GM12801 (cell line): ENCODE data around the gene SCAMP1.

ENCODE experiments used
- TF ChIP-seq, protein P1 (sequence below): IDR thresholded peaks from one replicate; pipeline ENCODE4 v1.5.1; 2011; ENCODE audit warnings: control low read depth; ENCODE audit not compliant: insufficient read length; ENCODE audit errors: extremely low read depth

The SCAMP1 gene

DNA sequence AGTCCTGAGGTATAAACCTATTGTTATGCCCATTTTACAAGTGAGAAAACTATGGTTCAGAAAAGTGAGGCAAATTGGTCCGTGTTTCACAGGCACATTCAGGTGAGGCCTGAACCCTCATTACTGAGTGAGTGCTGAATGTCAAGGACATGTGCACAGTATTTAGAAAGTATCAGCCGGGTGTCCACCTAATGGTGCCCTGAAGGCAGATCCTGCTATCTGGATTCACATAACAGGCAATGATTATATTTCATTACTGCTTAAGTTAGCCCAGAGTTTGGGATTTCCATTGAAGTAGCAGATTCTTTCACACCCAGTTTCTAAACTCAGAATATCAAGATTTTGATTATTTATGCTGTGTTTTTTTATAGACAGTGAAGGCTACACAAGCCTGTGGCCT lies 145.4 kb downstream of the SCAMP1 start:
- TF ChIP-seq, protein P1, sequence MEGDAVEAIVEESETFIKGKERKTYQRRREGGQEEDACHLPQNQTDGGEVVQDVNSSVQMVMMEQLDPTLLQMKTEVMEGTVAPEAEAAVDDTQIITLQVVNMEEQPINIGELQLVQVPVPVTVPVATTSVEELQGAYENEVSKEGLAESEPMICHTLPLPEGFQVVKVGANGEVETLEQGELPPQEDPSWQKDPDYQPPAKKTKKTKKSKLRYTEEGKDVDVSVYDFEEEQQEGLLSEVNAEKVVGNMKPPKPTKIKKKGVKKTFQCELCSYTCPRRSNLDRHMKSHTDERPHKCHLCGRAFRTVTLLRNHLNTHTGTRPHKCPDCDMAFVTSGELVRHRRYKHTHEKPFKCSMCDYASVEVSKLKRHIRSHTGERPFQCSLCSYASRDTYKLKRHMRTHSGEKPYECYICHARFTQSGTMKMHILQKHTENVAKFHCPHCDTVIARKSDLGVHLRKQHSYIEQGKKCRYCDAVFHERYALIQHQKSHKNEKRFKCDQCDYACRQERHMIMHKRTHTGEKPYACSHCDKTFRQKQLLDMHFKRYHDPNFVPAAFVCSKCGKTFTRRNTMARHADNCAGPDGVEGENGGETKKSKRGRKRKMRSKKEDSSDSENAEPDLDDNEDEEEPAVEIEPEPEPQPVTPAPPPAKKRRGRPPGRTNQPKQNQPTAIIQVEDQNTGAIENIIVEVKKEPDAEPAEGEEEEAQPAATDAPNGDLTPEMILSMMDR: no peak

DNA sequence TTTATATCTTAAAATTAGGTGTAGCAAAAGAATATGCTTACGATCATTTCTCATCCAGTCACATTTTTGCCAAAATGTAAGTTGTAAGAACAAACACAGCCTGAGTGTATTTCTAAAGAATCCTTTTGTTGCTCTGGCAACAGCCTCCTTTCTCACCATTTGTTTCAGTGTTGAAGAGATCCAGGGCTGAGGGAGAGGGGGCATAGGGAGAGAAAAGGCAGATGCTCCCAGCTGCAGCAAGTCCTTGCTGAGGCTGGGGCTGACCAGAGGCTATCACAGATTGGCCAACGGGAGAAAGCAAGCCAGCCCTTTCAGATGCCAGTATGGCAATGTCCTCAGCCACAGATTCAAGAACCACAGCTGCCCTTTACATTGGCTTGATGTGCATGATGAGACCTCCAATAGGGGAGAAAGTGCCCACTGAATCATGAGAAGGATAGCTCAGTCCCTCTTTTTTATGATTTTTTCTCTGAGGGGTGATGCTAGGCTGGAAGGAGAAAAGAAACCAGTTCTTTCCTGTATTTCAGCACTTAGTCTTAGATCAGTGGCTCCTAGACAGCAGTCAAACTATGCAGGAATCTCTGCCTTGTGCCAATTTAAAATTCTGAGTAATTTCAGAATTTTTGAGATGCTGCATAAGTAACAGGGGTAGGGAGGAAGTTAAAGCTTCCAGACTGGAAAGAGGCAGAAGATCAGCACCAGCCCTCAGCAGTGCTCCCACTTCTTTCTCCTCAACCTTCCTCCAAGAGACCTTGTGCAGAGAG lies 146.0 kb downstream of the SCAMP1 start:
- TF ChIP-seq, protein P1: no peak

DNA sequence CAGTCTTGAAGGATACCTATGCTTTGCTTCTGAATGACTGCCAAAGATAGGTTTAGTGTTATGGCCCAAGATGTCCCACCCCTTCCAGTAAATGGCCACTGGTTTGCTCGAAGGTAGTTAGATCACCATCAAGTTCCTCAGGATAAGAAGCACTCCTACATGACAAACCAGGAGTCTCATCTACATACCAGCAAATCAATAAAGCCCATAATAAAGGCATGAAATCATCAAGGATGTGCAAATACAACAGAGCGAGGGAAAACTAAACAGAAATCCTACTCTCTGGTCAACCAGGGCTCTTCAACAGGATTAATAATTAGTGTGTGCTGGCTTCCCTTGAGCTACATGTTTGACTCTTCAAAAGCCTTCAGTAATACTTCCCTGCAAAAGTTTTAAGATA lies 147.1 kb downstream of the SCAMP1 start:
- TF ChIP-seq, protein P1: no peak

DNA sequence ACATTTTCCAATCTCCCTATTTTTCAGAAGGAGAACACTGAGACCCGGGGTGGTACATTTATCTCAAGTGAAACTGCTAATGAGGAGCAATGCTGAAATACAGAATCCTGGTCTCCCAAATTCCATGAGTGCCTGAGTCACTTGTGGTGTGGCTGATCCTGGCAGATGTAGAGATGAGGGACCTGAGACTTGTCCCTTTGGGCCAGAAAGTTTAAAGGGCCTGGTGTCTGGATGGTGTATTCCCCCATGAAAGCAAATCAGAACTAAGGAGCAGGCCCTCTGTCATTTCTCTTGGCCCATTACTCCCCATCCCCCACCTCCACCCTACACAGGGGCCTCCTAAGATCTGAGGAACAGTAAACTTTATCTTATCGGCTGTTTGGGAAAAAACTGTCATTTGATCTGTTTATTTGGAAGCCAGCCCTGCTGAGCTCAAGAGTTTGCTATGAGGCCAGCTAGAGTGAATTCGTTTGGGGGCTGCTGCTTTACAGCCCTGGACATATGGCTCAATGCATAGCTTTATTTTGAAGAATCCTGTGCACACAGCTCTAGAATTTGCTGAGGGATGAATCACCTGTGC lies 147.9 kb downstream of the SCAMP1 start:
- TF ChIP-seq, protein P1: no peak

DNA sequence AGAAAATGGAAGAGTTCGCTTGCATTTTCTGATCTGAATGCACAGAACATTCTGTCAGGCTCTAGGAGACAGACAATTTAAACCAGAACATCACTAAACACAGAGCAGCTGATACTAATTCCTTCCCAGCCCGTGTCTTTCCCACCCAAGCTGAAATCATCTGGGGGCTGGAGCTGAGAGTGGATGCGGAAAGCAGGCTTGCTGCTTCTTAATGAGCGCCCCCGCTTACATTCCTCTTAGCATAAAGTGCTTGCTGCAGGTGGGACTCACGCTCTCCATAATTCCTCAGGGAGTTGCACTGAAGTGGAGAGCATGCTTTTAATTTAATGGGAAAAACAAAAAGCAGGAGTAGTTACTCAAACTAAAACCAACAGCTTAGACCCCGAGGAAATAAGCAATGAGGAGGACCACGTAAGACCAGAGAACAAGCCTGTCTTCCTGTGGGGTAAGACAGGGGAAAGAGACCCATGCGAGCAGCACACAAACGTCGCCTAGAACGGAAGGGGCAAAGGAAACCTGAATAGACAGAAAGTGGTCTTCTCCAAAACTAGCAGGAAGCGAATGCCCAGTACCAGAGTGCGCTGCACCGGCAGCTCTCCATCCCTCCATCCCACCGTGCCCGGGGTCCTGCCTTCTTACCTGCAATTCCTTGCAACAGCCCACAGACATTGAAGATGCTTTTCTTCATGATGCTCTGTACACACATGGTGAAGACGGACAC lies 148.9 kb downstream of the SCAMP1 start:
- TF ChIP-seq, protein P1: no peak

DNA sequence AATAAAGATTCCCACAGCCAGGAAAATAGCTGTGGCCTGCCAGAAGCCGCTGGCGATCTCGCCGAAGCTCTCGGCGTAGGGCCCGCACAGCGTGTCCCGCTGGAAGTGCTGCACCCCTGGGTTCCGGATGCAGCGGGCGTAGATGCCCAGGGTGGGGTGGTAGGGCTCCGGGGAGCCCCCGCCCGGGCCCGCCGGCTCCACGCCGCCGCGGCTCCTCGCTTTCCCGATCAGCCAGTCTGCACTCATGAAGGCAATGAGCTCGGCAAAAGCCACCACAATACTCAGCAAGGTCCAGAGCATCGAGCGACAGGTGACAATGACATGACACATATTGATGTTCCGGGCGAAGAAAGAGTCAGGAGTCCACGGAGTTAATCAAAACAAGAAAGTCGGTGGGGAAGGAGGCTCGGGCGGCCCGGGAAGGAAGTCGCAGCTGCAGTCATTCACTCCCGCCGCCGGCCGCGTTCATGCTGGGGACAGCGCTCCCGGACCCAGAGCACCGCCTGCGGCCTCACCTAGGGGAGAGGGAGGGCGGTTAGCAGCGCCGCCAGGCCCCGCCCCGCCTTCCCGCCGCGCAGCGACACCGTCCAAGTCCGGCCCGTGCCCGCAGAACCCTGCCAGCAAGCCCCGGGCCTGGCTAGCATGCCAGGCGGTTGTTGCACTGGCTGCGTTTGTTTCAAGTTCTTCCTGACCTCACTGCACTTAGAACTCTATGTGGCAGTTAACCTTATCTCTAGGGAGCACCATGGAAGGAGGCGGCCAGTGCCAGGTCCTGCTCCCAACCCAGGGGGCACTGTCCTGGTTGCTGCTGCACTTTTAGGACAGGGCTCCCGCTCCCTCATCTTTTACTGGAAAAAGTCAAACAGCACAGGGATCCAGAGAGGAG lies 149.7 kb downstream of the SCAMP1 start:
- TF ChIP-seq, protein P1: no peak
